Coronary artery (tissue), 2 donors: ENCODE data around the gene CACNA1E.

Experiments
- DNase-seq: peaks from one replicate; pipeline ENCODE4 v3.0.0-alpha.2; 2017; ENCODE audit warnings: low spot score
- H3K27ac ChIP-seq, 2 donors: fragments of 200-600 bp; sonication (generic); one replicate each; pipeline ENCODE4 v1.5.1; 2016 to 2019
- H3K4me3 ChIP-seq: fragments of 200-600 bp; sonication (generic); 2 replicates; pipeline ENCODE4 v1.5.1; 2016; ENCODE audit warnings: mild to moderate bottlenecking, moderate library complexity
- CTCF ChIP-seq: fragments of 200-600 bp; sonication (generic); IDR thresholded peaks from one replicate; pipeline ENCODE4 v1.5.1; 2019; ENCODE audit warnings: antibody characterized with exemption

Gene CACNA1E

GRCh38 chr1:181593042-181593441 lies 109.7 kb downstream of the CACNA1E start:
- H3K4me3 ChIP-seq = no peak overlapping the region
- TF ChIP-seq CTCF = no peak
- no peak overlapping the region for H3K27ac ChIP-seq
- DNase-seq = no peak

- no peak overlapping the region for H3K27ac ChIP-seq
- no peak overlapping the region for H3K4me3 ChIP-seq
- TF ChIP-seq CTCF = no peak
- DNase-seq = no peak
Observed at GRCh38 chr1:181594553-181594952, 111.2 kb downstream of the CACNA1E start.

GRCh38 chr1:181595234-181595633 lies 111.9 kb downstream of the CACNA1E start:
- Histone ChIP-seq H3K27ac (no peak overlapping the region), H3K4me3 (no peak overlapping the region)
- TF ChIP-seq CTCF = no peak
- no peak for DNase-seq

- Histone ChIP-seq H3K27ac (no peak overlapping the region), H3K4me3 (no peak overlapping the region)
- TF ChIP-seq CTCF = no peak
- no peak for DNase-seq
Observed at GRCh38 chr1:181601186-181601950, 118.1 kb downstream of the CACNA1E start.

GRCh38 chr1:181603735-181604410 lies 120.6 kb downstream of the CACNA1E start:
- DNase-seq = no peak
- Histone ChIP-seq H3K27ac (no peak overlapping the region), H3K4me3 (no peak overlapping the region)
- no peak for TF ChIP-seq CTCF

GRCh38 chr1:181604482-181605249 lies 121.3 kb downstream of the CACNA1E start:
- Histone ChIP-seq H3K4me3 (no peak overlapping the region), H3K27ac (no peak overlapping the region)
- TF ChIP-seq CTCF = no peak
- no peak for DNase-seq
